ENCODE data around the gene ARPC1B. TPM values are rescaled to one million over a fixed set of nuclear protein-coding genes. Genes with fewer than 3 reads are reported as not detected.

ARPC1B gene
- total and polyA plus RNA-seq, 2 of the 4 experiments (the other 2 are of a cell fraction): 351 to 488 TPM

DNA sequence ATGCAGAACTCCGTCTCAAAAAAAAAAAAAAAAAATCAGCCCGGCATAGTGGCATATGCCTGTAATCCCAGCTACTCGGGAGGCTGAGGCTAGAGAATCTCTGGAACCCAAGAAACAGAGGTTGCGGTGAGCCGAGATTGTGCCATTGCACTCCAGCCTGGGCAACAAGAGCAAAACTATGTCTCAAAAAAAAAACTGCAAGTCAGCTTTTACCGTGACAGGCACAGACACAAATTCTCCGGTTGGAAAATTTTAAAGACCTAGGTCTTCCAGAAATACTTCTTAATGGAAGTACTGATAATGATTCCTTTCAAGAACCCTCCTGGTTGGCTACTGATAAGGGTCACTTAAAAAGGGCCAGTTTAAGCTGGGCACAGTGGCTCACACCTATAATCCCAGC lies 19.4 kb upstream of the ARPC1B start:
- dilution Hi-C loops (cut with HindIII; ENCODE audit: low sequenced_read_pairs, unreplicated experiment) (no loop called here), in situ Hi-C loops (cut with MboI; ENCODE audit: low sequenced_read_pairs) (no loop called here), intact Hi-C loops (cut with micrococcal nuclease) (no loop called here)
- WGBS, 2 experiments (ENCODE audit: extremely low coverage in 2 of 2, insufficient read length in 1 of 2): 100% methylated on average over 3 of the region's 7 CpGs; no CpG with 5 or more reads in 1 of the 2 experiments
- no TSS peak for BruUV-seq (replicated peaks)
- DNase-seq (no peak), ATAC-seq (ENCODE audit: low read depth) (no peak)
- Histone ChIP-seq H2AFZ (replicated peaks; ENCODE audit: low read length, poor library complexity) (no peak overlapping the region), H2BK20ac (ENCODE audit: low read depth, low read length) (no peak overlapping the region), H3K36me3 (ENCODE audit: control insufficient read depth, insufficient read depth, low read length) (peaks cover 59% of the 10 kb centered on the region), H3K79me1 (ENCODE audit: low read depth in 1 of 2, low read length in 2 of 2) (peaks cover 11 to 37% of the 10 kb centered on the region in 2 experiments), H4K20me1 (ENCODE audit: insufficient read depth, low read length) (peaks cover 3% of the 10 kb centered on the region; the same call in 1 of the 2 replicates), H3K4me2 (ENCODE audit: low read depth, low read length) (no peak overlapping the region), H2AK9ac (replicated peaks; ENCODE audit: low read depth, low read length, poor library complexity) (no peak overlapping the region), H3K9me1 (ENCODE audit: insufficient read depth, low read length) (peaks cover 6% of the 10 kb centered on the region), H3K27ac (ENCODE audit: insufficient read depth, low read length) (no peak overlapping the region), H2BK5ac (ENCODE audit: low read depth, low read length, poor library complexity, severe bottlenecking) (no peak overlapping the region), H2AK5ac (ENCODE audit: low read depth, low read length) (no peak overlapping the region), H4K8ac (ENCODE audit: low read depth in 2 of 2, low read length in 2 of 2) (no peak overlapping the region), H3K4ac (ENCODE audit: low read depth, low read length) (no peak overlapping the region), H2BK15ac (ENCODE audit: low read depth, low read length) (no peak overlapping the region), H4K91ac (ENCODE audit: insufficient read depth, low read depth, low read length) (no peak overlapping the region), H4K5ac (ENCODE audit: low read depth, low read length) (no peak overlapping the region), H3K18ac (ENCODE audit: low read depth, low read length) (no peak overlapping the region), H3K4me3 (ENCODE audit: insufficient read depth, low read depth, low read length) (no peak overlapping the region), H3K23ac (ENCODE audit: low read depth, low read length) (no peak overlapping the region), H3K9me3 (ENCODE audit: control insufficient read depth, insufficient read depth, low read length) (no peaks in the 10 kb centered on the region), H3K4me1 (ENCODE audit: control insufficient read depth, insufficient read depth, low read length) (0 out of 2 replicates have a peak, but pooled peaks cover 2% of the 10 kb centered on the region), H3K9ac (ENCODE audit: low read depth, low read length) (no peak overlapping the region), H3K56ac (ENCODE audit: extremely low read depth, insufficient read depth, low read length) (no peak overlapping the region), H2BK120ac (ENCODE audit: low read depth, low read length) (no peak overlapping the region), H3K14ac (replicated peaks; ENCODE audit: low read depth, low read length) (no peak overlapping the region), H3K27me3 (ENCODE audit: control insufficient read depth, insufficient read depth, low read length) (no peaks in the 10 kb centered on the region)
- TF ChIP-seq NFE2L2 (IDR thresholded peaks at IDR 0.05; ENCODE audit: low read depth, low read length) (no peak), MAFK (IDR thresholded peaks at IDR 0.05; ENCODE audit: low read depth, low read length) (peak; percentile 10; the same call in 1 of the 2 replicates)
- POLR2A ChIA-PET (ENCODE audit: unreplicated experiment): interaction anchor here (0.5 kb wide), 1 partner anchor 465 kb away, joined by 3 read pairs; no protein-coding TSS in a partner anchor
- CTCF ChIA-PET: no interaction called here
